Natural killer cell treated with Interleukin-12 subunit alpha and Interleukin-12 subunit beta and Interleukin-15 and Interleukin-18, amount 100 ng/mL, for 72 hours (primary cell): ENCODE data around the gene NUP205. TPM values are rescaled to one million over a fixed set of nuclear protein-coding genes. Genes with fewer than 3 reads are reported as not detected.
A peak's percentile ranks its signal among the peaks of the same experiment; 100 is the strongest.

Source experiments
- ATAC-seq, 2 donors: fragments of 150-1000 bp; cut with Tn5 transposase in 1 of 2; sonication (Bioruptor Pico), chemical (Tn5 transposase) in 1 of 2; 2 replicates each; pipeline ENCODE4 v1.10.0; 2021
- DNase-seq: peaks from one replicate; pipeline ENCODE4 v3.0.0; 2022; ENCODE audit warnings: low spot score
- H3K27ac Mint-ChIP-seq, 2 donors: 1 replicate in 1 of 2; 2 replicates in 1 of 2; pipeline ENCODE4 v1.8.0; 2022; ENCODE audit warnings: mixed read lengths in 2 of 2, mild to moderate bottlenecking in 1 of 2, moderate library complexity in 1 of 2
- H3K27me3 Mint-ChIP-seq, 2 donors: 1 replicate in 1 of 2; 2 replicates in 1 of 2; pipeline ENCODE4 v1.8.0; 2022; ENCODE audit warnings: mixed read lengths in 2 of 2
- H3K36me3 Mint-ChIP-seq: one replicate; pipeline ENCODE4 v1.8.0; 2022; ENCODE audit warnings: mixed read lengths
- H3K4me1 Mint-ChIP-seq, 2 donors: 1 replicate in 1 of 2; 2 replicates in 1 of 2; pipeline ENCODE4 v1.8.0; 2022; ENCODE audit warnings: low read depth in 2 of 2, mixed read lengths in 2 of 2, mild to moderate bottlenecking in 1 of 2
- H3K4me3 Mint-ChIP-seq: one replicate; pipeline ENCODE4 v1.8.0; 2022; ENCODE audit warnings: mixed read lengths
- H3K9me3 Mint-ChIP-seq: 2 replicates; pipeline ENCODE4 v1.8.0; 2022; ENCODE audit warnings: mixed read lengths
- total RNA-seq, 2 donors: library from RNA; stranded (reverse); gene quantifications; one replicate each; pipeline ENCODE4 v1.2.3, GENCODE V29; 2022

The NUP205 gene
- total RNA-seq, 2 donors from 2014 or later: 83.5 to 122 TPM

DNA sequence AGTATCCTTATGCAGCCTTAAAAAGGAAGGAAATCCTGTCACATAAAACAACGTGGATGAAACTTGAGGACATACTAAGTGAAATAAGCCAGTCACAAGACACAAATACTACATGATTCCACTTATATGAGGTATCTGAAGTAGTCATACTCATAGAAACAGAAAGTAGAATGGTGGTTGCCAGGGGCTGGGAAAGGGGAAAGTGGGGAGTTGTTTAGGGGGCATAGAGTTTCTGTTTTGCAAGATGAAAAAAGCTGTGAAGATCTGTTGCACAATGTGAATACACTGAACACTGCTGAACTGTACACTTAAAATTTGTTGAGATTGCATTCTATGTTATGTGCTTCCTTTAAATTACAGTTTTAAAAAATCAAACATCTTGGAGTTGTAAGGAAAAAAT, 2.9 kb downstream of the NUP205 start:
- Mint-ChIP-seq H3K9me3 (no peaks in the 10 kb centered on the region), H3K27me3 (peaks cover 0 to under 1% of the 10 kb centered on the region in 2 donors), H3K4me1 (peaks cover 13 to 18% of the 10 kb centered on the region in 2 donors), H3K36me3 (no peaks in the 10 kb centered on the region), H3K27ac (peak overlapping the region in 1 of 2 donors; percentile 80), H3K4me3 (no peak overlapping the region)
- DNase-seq (no peak), ATAC-seq (peak in 1 of 2 donors; percentile 61)

DNA sequence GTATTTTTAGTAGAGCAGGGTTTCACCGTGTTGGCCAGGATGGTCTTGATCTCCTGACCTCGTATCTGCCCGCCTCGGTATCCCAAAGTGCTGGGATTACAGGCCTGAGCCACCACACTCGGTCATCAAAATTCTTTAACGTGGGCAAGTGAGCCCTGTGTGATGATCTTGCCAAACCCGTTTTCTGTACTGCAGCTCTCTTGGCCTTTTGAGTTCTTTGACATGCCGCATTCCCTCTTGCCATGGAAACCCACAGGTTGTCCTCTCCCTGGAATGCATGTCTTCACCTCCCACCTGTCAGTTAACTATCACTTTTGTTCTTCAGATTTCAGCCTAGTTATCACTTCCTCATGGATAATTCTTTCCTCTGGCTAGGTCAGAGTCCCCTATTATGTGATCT, 5.0 kb downstream of the NUP205 start:
- Mint-ChIP-seq H3K27me3 (no peaks in the 10 kb centered on the region), H3K27ac (no peak overlapping the region), H3K9me3 (no peaks in the 10 kb centered on the region), H3K4me3 (no peak overlapping the region), H3K36me3 (no peaks in the 10 kb centered on the region), H3K4me1 (peaks cover 13 to 18% of the 10 kb centered on the region in 2 donors)
- DNase-seq: no peak
- no peak for ATAC-seq

DNA sequence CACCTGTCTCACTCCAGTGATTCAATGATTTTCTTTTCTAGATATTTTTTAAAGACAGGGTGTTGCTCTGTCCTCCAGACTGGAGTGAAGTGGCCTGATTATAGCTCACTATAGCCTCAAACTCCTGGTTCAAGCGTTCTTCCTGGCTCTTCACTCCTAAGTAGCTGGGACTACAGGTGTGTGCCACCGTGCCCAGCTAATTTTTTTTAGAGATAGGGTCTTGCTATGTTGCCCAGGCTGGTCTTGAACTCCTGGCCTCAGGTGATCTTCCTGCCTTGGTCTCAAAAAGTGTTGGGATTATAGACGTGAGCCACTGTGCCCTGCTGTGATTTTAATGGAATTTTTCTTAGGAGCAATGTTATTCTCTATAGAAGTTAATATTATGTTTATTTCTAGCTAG, 14.1 kb downstream of the NUP205 start:
- Mint-ChIP-seq H3K27me3 (no peaks in the 10 kb centered on the region), H3K4me3 (no peak overlapping the region), H3K4me1 (peaks cover 10 to 22% of the 10 kb centered on the region in 2 donors), H3K9me3 (no peaks in the 10 kb centered on the region), H3K36me3 (peaks cover 25% of the 10 kb centered on the region), H3K27ac (no peak overlapping the region)
- DNase-seq (no peak), ATAC-seq (no peak)

DNA sequence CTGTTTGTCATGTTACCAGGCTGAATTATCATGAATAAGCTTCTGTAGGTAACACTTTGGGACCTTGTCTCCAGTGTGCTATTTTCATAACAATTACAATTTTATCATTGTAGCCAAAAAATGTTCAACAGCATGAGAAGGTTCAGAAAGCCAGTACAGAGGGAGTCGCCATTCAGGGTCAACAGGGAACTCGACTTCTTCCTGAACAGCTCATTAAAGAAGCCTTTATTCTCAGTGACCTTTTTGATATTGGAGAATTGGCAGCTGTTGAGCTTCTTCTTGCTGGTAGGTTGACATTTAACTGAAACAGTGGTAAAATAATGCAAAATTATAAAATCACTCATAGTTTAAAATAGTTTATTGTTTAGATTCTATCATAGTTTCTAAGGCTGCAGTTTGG, 15.8 kb downstream of the NUP205 start:
- no peak for ATAC-seq
- no peak overlapping the region for H3K27ac Mint-ChIP-seq
- peaks cover 10 to 21% of the 10 kb centered on the region in 2 donors for H3K4me1 Mint-ChIP-seq
- no peak for DNase-seq
- H3K9me3 Mint-ChIP-seq: no peaks in the 10 kb centered on the region
- peaks cover 27% of the 10 kb centered on the region for H3K36me3 Mint-ChIP-seq
- H3K4me3 Mint-ChIP-seq: no peak overlapping the region
- H3K27me3 Mint-ChIP-seq: no peaks in the 10 kb centered on the region

DNA sequence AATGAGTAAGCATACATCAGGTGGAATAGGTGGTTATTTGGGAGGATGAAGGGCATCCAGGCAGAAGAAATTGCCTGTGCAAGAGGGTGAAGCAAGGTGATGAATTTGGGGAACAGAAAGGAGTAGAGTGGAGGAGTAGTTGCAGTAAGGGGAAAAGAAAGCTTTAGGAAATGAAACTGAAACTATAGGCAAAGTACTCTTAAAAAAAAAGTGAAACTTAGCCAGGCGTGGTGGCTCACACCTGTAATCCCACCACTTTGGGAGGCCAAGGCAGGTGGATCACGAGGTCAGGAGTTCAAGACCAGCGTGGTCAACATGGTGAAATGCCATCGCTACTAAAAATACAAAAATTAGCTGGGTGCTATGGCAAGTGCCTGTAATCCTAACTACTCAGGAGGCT, 17.6 kb downstream of the NUP205 start:
- ATAC-seq (no peak), DNase-seq (no peak)
- H3K4me3 Mint-ChIP-seq: no peak overlapping the region
- H3K27ac Mint-ChIP-seq: peak overlapping the region; percentile 3 to 53
- no peaks in the 10 kb centered on the region for H3K27me3 Mint-ChIP-seq
- H3K36me3 Mint-ChIP-seq: peaks cover 27% of the 10 kb centered on the region
- no peaks in the 10 kb centered on the region for H3K9me3 Mint-ChIP-seq
- peaks cover 8 to 14% of the 10 kb centered on the region in 2 donors for H3K4me1 Mint-ChIP-seq

DNA sequence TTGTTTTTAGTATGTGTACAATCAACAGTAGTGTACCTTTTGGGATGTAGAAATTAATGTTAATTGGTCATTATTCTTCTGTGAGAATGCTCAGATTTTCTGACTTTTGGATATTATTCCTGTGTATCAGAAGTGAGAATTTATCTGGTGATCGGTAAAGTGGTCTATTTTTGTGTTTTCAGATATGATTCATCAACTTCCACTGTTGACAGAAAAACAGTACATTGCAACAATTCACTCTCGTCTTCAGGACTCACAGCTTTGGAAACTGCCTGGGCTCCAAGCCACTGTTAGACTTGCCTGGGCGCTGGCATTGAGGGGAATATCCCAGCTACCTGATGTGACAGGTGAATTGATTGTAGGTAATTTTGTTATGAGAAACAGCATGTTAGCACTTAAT, 20.9 kb downstream of the NUP205 start:
- no peaks in the 10 kb centered on the region for H3K9me3 Mint-ChIP-seq
- H3K27ac Mint-ChIP-seq: no peak overlapping the region
- no peak for DNase-seq
- ATAC-seq: no peak
- peaks cover 8 to 14% of the 10 kb centered on the region in 2 donors for H3K4me1 Mint-ChIP-seq
- no peak overlapping the region for H3K4me3 Mint-ChIP-seq
- peaks cover 27% of the 10 kb centered on the region for H3K36me3 Mint-ChIP-seq
- H3K27me3 Mint-ChIP-seq: no peaks in the 10 kb centered on the region

DNA sequence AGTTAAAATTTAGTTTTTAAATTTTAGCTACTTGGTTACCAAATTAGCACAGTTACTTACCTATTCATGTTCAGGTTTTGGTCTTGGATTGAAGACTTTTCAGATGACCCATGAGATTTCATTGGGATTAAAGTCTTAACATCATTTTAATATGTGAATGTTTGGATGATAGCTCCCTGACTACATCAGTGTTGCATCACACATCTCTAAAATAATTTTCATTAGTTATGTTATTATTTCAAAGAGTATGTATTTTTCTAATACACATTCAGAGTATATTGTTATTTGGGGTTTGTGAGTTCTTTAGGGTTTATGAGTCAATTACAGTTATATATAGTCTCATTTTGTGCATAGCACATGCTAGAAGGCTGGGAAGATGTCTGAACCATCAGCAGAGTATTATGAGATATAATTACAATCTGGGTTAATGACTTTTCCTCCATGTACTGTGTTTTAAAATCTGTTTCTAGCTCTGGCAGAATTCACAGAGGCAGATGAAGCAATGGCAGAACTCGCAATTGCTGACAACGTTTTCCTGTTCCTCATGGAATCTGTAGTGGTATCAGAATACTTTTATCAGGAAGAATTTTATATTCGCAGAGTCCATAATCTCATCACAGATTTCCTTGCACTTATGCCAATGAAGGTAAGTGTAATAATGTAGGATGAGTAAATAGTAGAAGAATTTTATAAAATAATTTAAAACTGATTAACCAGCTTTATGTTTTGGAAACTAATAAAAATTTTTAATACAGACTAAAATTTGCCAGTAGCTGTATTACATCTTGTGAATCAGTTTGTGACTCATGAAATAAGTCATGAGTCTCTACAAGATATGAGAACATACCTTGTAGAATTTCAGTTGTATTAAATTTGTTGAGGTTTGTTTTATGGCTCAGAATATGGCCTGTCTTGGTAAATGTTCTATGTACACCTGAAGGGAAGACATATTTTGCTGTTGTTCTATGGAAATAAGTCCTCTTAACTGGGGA, 26.9 kb downstream of the NUP205 start:
- Mint-ChIP-seq H3K27me3 (no peaks in the 10 kb centered on the region), H3K27ac (no peak overlapping the region), H3K4me1 (no peaks in the 10 kb centered on the region), H3K36me3 (peaks cover 12% of the 10 kb centered on the region), H3K9me3 (no peaks in the 10 kb centered on the region), H3K4me3 (no peak overlapping the region)
- no peak for ATAC-seq
- DNase-seq: no peak

DNA sequence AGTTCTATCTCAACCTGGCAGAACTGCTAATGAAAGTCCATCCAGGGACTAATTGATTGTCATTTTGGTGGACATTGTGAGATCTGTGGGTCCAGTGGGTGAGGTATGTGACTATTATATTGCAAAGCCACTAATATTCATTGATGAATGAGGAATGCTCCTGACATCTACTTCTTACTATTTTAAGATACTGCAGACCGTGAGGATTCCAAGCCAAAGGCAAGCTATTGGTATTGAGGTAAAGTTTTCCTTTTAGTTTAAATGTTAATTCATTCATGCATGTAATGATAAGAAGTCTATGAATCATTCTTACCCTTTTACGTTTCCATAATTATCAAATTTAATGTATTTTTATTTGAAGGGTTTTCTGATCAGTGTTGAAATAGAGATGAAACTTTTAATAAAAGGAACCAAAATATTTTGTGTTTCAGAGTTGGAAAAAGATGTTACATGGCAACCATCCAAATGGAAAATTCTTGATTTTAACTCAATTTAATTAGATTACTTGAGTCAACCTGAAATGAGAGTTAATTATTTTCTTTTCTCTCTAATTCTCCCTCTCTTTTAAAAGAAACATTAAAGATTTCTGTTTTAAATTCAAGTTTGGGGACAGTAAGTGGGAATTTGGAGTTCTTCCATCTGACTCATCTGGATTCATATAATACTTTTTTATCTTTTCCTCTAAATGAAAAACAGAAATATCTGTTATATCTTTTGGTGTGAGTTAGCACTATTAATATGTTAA, 39.6 kb downstream of the NUP205 start:
- DNase-seq (no peak), ATAC-seq (no peak)
- Mint-ChIP-seq H3K4me1 (no peaks in the 10 kb centered on the region), H3K4me3 (no peak overlapping the region), H3K27ac (no peak overlapping the region), H3K36me3 (peaks cover 15% of the 10 kb centered on the region), H3K27me3 (no peaks in the 10 kb centered on the region), H3K9me3 (no peaks in the 10 kb centered on the region)

DNA sequence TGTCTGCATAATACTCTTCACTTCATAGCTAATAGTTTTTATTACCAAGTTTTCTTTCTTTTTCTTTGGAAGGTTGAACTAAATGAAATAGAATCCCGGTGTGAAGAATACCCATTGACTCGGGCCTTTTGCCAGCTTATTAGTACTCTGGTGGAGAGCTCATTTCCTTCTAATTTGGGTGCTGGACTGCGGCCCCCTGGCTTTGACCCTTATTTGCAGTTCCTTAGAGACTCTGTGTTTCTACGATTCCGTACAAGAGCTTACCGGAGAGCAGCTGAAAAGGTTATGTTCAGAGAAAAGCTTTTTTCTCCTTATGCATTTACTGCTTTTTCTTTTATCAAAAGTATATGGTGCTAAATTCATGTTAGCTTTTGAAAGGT, 40.2 kb downstream of the NUP205 start:
- H3K27me3 Mint-ChIP-seq: no peaks in the 10 kb centered on the region
- H3K36me3 Mint-ChIP-seq: peaks cover 17% of the 10 kb centered on the region
- ATAC-seq (no peak), DNase-seq (no peak)
- no peaks in the 10 kb centered on the region for H3K9me3 Mint-ChIP-seq
- H3K4me1 Mint-ChIP-seq: no peaks in the 10 kb centered on the region
- H3K27ac Mint-ChIP-seq: no peak overlapping the region
- H3K4me3 Mint-ChIP-seq: no peak overlapping the region

DNA sequence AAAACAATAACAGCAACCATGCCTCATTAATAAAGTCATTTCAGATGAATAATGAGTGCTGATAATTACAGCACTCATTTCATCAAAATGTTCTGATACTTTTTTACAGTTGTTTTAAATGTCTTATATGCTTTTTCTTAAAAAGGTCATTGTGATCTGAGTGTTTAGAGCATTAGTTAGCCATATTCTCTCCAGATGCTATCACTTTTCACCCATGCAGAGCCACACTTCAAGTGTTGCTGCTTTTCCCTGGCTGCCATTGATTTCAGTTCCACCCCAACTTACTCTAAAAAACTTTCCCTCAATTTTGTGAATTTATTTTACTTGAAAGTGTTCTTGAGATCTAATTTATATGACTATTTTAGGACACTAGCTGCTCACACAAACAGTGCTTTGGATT, 41.8 kb downstream of the NUP205 start:
- no peak for DNase-seq
- no peak for ATAC-seq
- Mint-ChIP-seq H3K9me3 (no peaks in the 10 kb centered on the region), H3K27me3 (no peaks in the 10 kb centered on the region), H3K27ac (no peak overlapping the region), H3K36me3 (peaks cover 23% of the 10 kb centered on the region), H3K4me3 (no peak overlapping the region), H3K4me1 (no peaks in the 10 kb centered on the region)

DNA sequence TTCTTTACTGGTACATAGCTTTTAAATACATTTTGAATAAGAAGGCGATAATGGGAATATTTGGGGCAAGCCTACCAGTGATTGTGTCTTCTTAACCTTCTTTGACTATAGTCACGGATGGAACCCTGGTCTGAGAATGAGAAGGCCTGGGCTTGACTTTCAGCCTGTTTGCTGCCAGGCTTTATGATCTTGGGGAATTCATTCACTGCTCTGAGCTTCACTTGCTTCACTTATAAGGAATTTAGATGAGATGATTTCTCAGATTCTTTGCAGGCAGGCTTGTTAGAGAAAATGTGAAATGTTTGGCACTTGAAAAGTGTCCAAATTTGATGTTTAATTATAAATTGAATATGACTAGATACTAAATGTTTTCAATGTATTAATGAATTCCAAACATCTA, 42.5 kb downstream of the NUP205 start:
- Mint-ChIP-seq H3K9me3 (no peaks in the 10 kb centered on the region), H3K4me3 (no peak overlapping the region), H3K27ac (no peak overlapping the region), H3K4me1 (no peaks in the 10 kb centered on the region), H3K27me3 (no peaks in the 10 kb centered on the region), H3K36me3 (peaks cover 27% of the 10 kb centered on the region)
- ATAC-seq (no peak), DNase-seq (no peak)

DNA sequence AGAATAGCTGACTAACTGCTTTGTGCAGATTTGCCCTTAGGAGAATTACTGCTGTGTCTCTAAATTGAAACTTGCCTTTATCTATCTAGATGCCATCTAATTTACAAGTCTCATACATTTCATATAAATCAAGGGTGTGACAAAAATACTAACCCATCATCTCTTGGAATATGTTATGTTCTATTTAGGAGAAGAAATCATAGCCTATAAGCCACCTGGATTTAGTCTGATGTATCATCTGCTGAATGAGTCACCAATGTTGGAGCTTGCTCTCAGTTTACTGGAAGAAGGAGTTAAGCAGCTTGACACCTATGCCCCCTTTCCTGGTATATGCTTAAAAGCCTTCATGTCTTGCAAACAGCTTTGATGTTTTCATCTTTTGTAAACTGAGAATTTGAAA, 43.5 kb downstream of the NUP205 start:
- no peak for ATAC-seq
- H3K4me3 Mint-ChIP-seq: no peak overlapping the region
- H3K27ac Mint-ChIP-seq: no peak overlapping the region
- H3K36me3 Mint-ChIP-seq: peaks cover 27% of the 10 kb centered on the region
- no peaks in the 10 kb centered on the region for H3K27me3 Mint-ChIP-seq
- H3K4me1 Mint-ChIP-seq: no peaks in the 10 kb centered on the region
- DNase-seq: no peak
- H3K9me3 Mint-ChIP-seq: no peaks in the 10 kb centered on the region

DNA sequence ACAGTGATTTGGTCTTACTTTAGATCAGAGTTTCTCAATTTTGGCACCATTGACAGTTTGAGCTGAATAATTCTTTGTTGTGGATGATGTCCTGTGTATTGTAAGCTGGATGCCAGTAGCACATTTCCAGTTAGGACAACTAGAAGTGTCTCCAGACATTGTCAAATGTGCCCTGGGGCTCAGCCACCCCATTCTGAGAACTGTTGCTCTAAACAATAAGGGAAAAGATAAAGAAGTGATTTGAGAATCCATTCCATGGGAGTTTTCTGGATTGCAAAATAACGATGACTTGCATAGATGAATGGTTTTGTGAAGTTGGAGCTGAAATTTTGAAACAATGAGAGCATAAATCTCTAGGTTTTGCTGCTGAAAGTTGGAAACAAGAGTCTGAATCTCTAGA, 44.6 kb downstream of the NUP205 start:
- H3K27ac Mint-ChIP-seq: no peak overlapping the region
- H3K4me1 Mint-ChIP-seq: no peaks in the 10 kb centered on the region
- ATAC-seq (no peak), DNase-seq (no peak)
- no peaks in the 10 kb centered on the region for H3K9me3 Mint-ChIP-seq
- peaks cover 35% of the 10 kb centered on the region for H3K36me3 Mint-ChIP-seq
- H3K4me3 Mint-ChIP-seq: no peak overlapping the region
- no peaks in the 10 kb centered on the region for H3K27me3 Mint-ChIP-seq

DNA sequence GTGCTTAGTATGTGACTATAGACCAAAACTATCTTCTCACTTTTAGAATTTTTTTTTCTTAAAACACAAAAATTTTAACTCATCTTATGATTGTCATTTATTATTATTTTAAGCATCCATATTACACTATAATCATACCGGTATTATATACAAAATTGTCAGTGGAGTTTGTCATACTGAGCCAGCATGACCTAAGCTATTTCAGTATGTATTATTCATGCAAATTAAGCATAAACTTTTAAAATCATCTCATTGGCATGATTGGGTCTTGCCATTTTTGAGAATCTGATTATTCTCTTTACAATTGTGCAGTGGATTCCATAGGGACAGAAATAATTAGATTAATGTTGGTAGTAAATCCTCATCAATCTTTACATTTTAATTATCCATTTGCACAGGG, 58.4 kb downstream of the NUP205 start:
- Mint-ChIP-seq H3K9me3 (no peaks in the 10 kb centered on the region), H3K36me3 (peaks cover 30% of the 10 kb centered on the region), H3K27ac (no peak overlapping the region), H3K27me3 (no peaks in the 10 kb centered on the region), H3K4me3 (no peak overlapping the region), H3K4me1 (no peaks in the 10 kb centered on the region)
- no peak for DNase-seq
- ATAC-seq: no peak
